NCI-H510A treated with DMSO at 0.1 percent for 48 hours (cell line): ENCODE data around the gene C10orf143.

Experiments
- DNase-seq: peaks from one replicate; lab custom pipeline; 2025; lab: John Stamatoyannopoulos, UW

C10orf143 gene

GRCh38 chr10:130052193-130052592 lies 58.4 kb downstream of the C10orf143 start:
- no peak for DNase-seq

- no peak for DNase-seq
These were observed 59.9 kb downstream of the C10orf143 start for GRCh38 chr10:130050721-130051120.

GRCh38 chr10:130049987-130050386 lies 60.6 kb downstream of the C10orf143 start:
- DNase-seq: no peak

GRCh38 chr10:130049244-130049643 lies 61.4 kb downstream of the C10orf143 start:
- no peak for DNase-seq

GRCh38 chr10:130048081-130048480 lies 62.5 kb downstream of the C10orf143 start:
- DNase-seq: no peak

GRCh38 chr10:130047336-130047735 lies 63.3 kb downstream of the C10orf143 start:
- DNase-seq: no peak

GRCh38 chr10:130046591-130046990 lies 64.0 kb downstream of the C10orf143 start:
- no peak for DNase-seq

GRCh38 chr10:130045801-130046321 lies 64.8 kb downstream of the C10orf143 start:
- no peak for DNase-seq

- no peak for DNase-seq
These were observed 65.5 kb downstream of the C10orf143 start for GRCh38 chr10:130045091-130045652.

GRCh38 chr10:130044067-130045061 lies 66.3 kb downstream of the C10orf143 start:
- no peak for DNase-seq

GRCh38 chr10:130043491-130043890 lies 67.1 kb downstream of the C10orf143 start:
- DNase-seq: no peak

GRCh38 chr10:130042381-130042780 lies 68.2 kb downstream of the C10orf143 start:
- DNase-seq: no peak

- DNase-seq: no peak
These were observed 68.9 kb downstream of the C10orf143 start for GRCh38 chr10:130041451-130042371.

GRCh38 chr10:130040817-130041330 lies 69.8 kb downstream of the C10orf143 start:
- no peak for DNase-seq

- no peak for DNase-seq
These were observed 70.3 kb downstream of the C10orf143 start for GRCh38 chr10:130040351-130040750.

- no peak for DNase-seq
These were observed 71.5 kb downstream of the C10orf143 start for GRCh38 chr10:130039141-130039540.

- no peak for DNase-seq
These were observed 72.0 kb downstream of the C10orf143 start for GRCh38 chr10:130038611-130039109.

- no peak for DNase-seq
These were observed 72.5 kb downstream of the C10orf143 start for GRCh38 chr10:130038019-130038555.

- no peak for DNase-seq
These were observed 73.4 kb downstream of the C10orf143 start for GRCh38 chr10:130037169-130037661.

- no peak for DNase-seq
These were observed 74.1 kb downstream of the C10orf143 start for GRCh38 chr10:130036296-130037065.
